Choroid plexus epithelial cell (primary cell): ENCODE results near the gene PRR18.

Experiments used
- DNase-seq: peaks from one replicate; pipeline ENCODE4 v3.0.0-alpha.2; 2010; ENCODE audit warnings: low read depth
- H3K4me3 ChIP-seq: 2 replicates; pipeline ENCODE4 v1.5.1; 2011; ENCODE audit warnings: low read depth, mild to moderate bottlenecking, control low read depth, low read length, moderate library complexity
- CTCF ChIP-seq: conservative IDR thresholded peaks from 2 replicates; pipeline ENCODE4 v1.5.1; 2011; ENCODE audit warnings: low read depth, mild to moderate bottlenecking, control low read depth, inconsistent platforms, low read length, moderate library complexity

Gene PRR18

GRCh38 chr6:166281104-166281503 lies 27.1 kb downstream of the PRR18 start:
- TF ChIP-seq CTCF, result no peak
- H3K4me3 ChIP-seq, result no peak overlapping the region

GRCh38 chr6:166279393-166279679 lies 28.9 kb downstream of the PRR18 start:
- no peak overlapping the region for H3K4me3 ChIP-seq
- no peak for DNase-seq
- no peak for TF ChIP-seq CTCF

More at GRCh38 chr6:166281104-166281503, 27.1 kb downstream of the PRR18 start:
- DNase-seq, result no peak

- DNase-seq, result no peak
- TF ChIP-seq CTCF, result no peak
- no peak overlapping the region for H3K4me3 ChIP-seq
These were observed 29.4 kb downstream of the PRR18 start for GRCh38 chr6:166278579-166279392.

- no peak for DNase-seq
- TF ChIP-seq CTCF, result no peak
- H3K4me3 ChIP-seq, result no peak overlapping the region
These were observed 30.2 kb downstream of the PRR18 start for GRCh38 chr6:166277892-166278578.

GRCh38 chr6:166277018-166277417 lies 31.2 kb downstream of the PRR18 start:
- no peak overlapping the region for H3K4me3 ChIP-seq
- DNase-seq, result peak; percentile 10
- no peak for TF ChIP-seq CTCF

- peak; percentile 58 for DNase-seq
- TF ChIP-seq CTCF, result peak; percentile 83
- no peak overlapping the region for H3K4me3 ChIP-seq
These were observed 32.5 kb downstream of the PRR18 start for GRCh38 chr6:166275714-166276166.
